ENCODE data around the gene DRG2.

DNA sequence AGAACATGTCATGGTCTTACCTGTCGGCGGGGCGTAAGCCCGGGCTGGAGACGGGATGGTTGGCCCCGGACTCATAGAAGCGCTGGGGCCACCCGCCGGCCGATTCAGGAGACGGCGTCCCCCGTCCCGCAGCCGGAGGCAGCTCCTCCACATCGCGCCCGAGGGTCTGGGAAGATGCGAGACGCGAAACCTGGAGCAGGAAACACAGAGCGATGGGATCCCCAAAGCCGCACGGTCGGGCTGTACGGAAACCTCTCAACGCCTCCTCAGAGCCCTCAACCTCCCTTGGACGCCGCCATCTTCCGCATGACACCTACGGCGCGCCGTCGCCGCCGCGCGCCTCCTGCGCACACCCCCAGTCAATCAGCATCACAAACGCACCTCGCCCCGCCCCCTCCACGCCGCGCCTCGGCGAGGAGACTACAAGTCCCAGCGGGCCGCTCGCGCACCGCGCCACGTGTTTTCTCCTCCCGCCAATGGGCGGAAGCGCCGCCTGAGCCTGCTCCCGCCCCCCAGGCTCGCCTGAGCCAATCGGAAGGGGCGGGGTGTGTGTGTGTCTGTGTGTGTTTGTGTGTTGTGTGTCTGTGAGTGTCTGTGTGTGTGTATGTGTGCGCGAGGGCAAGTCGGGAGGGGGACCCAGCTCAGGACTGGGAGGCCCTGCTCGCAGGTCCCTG, 48.8 kb upstream of the DRG2 start, which contains the start of the genes ATPAF2 and GID4:
- TF ChIP-seq, protein P1, sequence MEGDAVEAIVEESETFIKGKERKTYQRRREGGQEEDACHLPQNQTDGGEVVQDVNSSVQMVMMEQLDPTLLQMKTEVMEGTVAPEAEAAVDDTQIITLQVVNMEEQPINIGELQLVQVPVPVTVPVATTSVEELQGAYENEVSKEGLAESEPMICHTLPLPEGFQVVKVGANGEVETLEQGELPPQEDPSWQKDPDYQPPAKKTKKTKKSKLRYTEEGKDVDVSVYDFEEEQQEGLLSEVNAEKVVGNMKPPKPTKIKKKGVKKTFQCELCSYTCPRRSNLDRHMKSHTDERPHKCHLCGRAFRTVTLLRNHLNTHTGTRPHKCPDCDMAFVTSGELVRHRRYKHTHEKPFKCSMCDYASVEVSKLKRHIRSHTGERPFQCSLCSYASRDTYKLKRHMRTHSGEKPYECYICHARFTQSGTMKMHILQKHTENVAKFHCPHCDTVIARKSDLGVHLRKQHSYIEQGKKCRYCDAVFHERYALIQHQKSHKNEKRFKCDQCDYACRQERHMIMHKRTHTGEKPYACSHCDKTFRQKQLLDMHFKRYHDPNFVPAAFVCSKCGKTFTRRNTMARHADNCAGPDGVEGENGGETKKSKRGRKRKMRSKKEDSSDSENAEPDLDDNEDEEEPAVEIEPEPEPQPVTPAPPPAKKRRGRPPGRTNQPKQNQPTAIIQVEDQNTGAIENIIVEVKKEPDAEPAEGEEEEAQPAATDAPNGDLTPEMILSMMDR (IDR thresholded peaks at IDR 0.05; ENCODE audit: insufficient read depth, low read length, poor library complexity, severe bottlenecking): no peak
- TF ChIP-seq EZH2phosphoT487 (conservative IDR thresholded peaks at IDR 0.05; ENCODE audit: low read length): no peak

Measured in SU-DHL-6 (cell line).